Ovary (tissue), 3 donors: ENCODE results near the gene ALOX5AP.

Source experiments
- CTCF ChIP-seq, 3 donors: fragments of 450-650 bp in 2 of 3; fragments of 200-600 bp in 1 of 3; IDR thresholded peaks; one replicate each; pipeline versions ENCODE4 v1.5.1 to v1.8.0; 2016 to 2022; ENCODE audit warnings: antibody characterized with exemption in 3 of 3, mild to moderate bottlenecking in 1 of 3
- POLR2A ChIP-seq: fragments of 450-650 bp; IDR thresholded peaks from one replicate; pipeline ENCODE4 v1.6.1; 2017; ENCODE audit warnings: antibody characterized with exemption, mild to moderate bottlenecking, moderate library complexity
- donor health status: DM: no; HTN: no; CAD: no.

GRCh38 chr13:30727491-30728355 is 7.6 kb upstream of the ALOX5AP start:
- no peak for TF ChIP-seq CTCF (IDR thresholded peaks at IDR 0.05)
- no peak for TF ChIP-seq POLR2A
